Astrocyte (in vitro differentiated cells and primary cell): ENCODE measurements around the gene SLC6A13. TPM values are rescaled to one million over a fixed set of nuclear protein-coding genes. Genes with fewer than 3 reads are reported as not detected.
A peak's percentile ranks its signal among the peaks of the same experiment; 100 is the strongest.
"Not testable (repeated sequence)": the region's sequence is repeated elsewhere in the genome, so short reads cannot be mapped to it uniquely, and the experiment has no call there.

Source experiments
- DNase-seq: peaks from one replicate; pipeline ENCODE4 v3.0.0-alpha.2; 2010; ENCODE audit warnings: low read depth
- FAIRE-seq: peaks from 2 replicates; lab custom pipeline; 2011; peaks lifted over from hg19 to GRCh38; lab: Jason Lieb, UNC
- H2AFZ ChIP-seq: 2 replicates; pipeline ENCODE4 v1.6.0; 2012; ENCODE audit warnings: low read depth, low read length, inconsistent platforms
- H3K27ac ChIP-seq: 2 replicates; pipeline ENCODE4 v1.5.1; 2011; ENCODE audit warnings: low read depth, low read length, inconsistent platforms
- H3K27me3 ChIP-seq: 2 replicates; pipeline ENCODE4 v1.6.0; 2011; ENCODE audit warnings: low read length, inconsistent platforms; ENCODE audit not compliant: insufficient read depth
- H3K36me3 ChIP-seq: 2 replicates; pipeline ENCODE4 v1.5.1; 2011; ENCODE audit warnings: low read length, inconsistent platforms; ENCODE audit not compliant: insufficient read depth
- H3K4me1 ChIP-seq: 2 replicates; pipeline ENCODE4 v1.5.1; 2011; ENCODE audit warnings: low read length, inconsistent platforms; ENCODE audit not compliant: insufficient read depth
- H3K4me2 ChIP-seq: 2 replicates; pipeline ENCODE4 v1.6.0; 2012; ENCODE audit warnings: low read length, inconsistent platforms
- H3K4me3 ChIP-seq: 2 replicates; pipeline ENCODE4 v1.5.1; 2011; ENCODE audit warnings: low read depth, mild to moderate bottlenecking, low read length, inconsistent platforms; ENCODE audit not compliant: insufficient read depth
- H3K79me2 ChIP-seq: 2 replicates; pipeline ENCODE4 v1.6.0; 2012; ENCODE audit warnings: mild to moderate bottlenecking, low read length, inconsistent platforms; ENCODE audit not compliant: insufficient read depth
- H3K9ac ChIP-seq: 2 replicates; pipeline ENCODE4 v1.6.0; 2012; ENCODE audit warnings: mild to moderate bottlenecking, low read length, inconsistent platforms
- H3K9me3 ChIP-seq: 2 replicates; pipeline ENCODE4 v1.5.1; 2012; ENCODE audit warnings: low read depth, mild to moderate bottlenecking, low read length, inconsistent platforms; ENCODE audit not compliant: insufficient read depth
- H4K20me1 ChIP-seq: 2 replicates; pipeline ENCODE4 v1.6.0; 2012; ENCODE audit warnings: low read length, inconsistent platforms; ENCODE audit not compliant: insufficient read depth
- H3K27ac Mint-ChIP-seq: one replicate; pipeline ENCODE4 v1.8.0; 2021; ENCODE audit warnings: mild to moderate bottlenecking, mixed read lengths; ENCODE audit not compliant: unreplicated experiment
- H3K27me3 Mint-ChIP-seq: one replicate; pipeline ENCODE4 v1.8.0; 2021; ENCODE audit warnings: low read depth, mixed read lengths; ENCODE audit not compliant: unreplicated experiment
- H3K36me3 Mint-ChIP-seq: one replicate; pipeline ENCODE4 v1.8.0; 2021; ENCODE audit warnings: low read depth, mixed read lengths; ENCODE audit not compliant: unreplicated experiment
- H3K4me1 Mint-ChIP-seq: one replicate; pipeline ENCODE4 v1.8.0; 2021; ENCODE audit warnings: low read depth, mixed read lengths; ENCODE audit not compliant: unreplicated experiment
- H3K4me3 Mint-ChIP-seq: one replicate; pipeline ENCODE4 v1.8.0; 2021; ENCODE audit warnings: mild to moderate bottlenecking, moderate library complexity, mixed read lengths; ENCODE audit not compliant: unreplicated experiment
- H3K9me3 Mint-ChIP-seq: one replicate; pipeline ENCODE4 v1.8.0; 2021; ENCODE audit warnings: mild to moderate bottlenecking, mixed read lengths; ENCODE audit not compliant: unreplicated experiment
- EZH2 ChIP-seq: IDR thresholded peaks from 2 replicates; pipeline ENCODE4 v1.6.1; 2012; ENCODE audit warnings: mild to moderate bottlenecking, low read length, inconsistent platforms; ENCODE audit not compliant: insufficient read depth
- total RNA-seq: library from RNA; stranded (reverse); gene quantifications from 2 replicates; pipeline ENCODE4 v1.2.1, GENCODE V29; 2021
- TF ChIP-seq, protein P1 (sequence below): IDR thresholded peaks from 2 replicates; pipeline ENCODE4 v1.5.1; 2011; ENCODE audit warnings: low read depth, mild to moderate bottlenecking, inconsistent platforms, low read length, moderate library complexity; ENCODE audit not compliant: insufficient read depth

The SLC6A13 gene
- total RNA-seq, 1 donor from 2014 or later, result 2.6 TPM

DNA sequence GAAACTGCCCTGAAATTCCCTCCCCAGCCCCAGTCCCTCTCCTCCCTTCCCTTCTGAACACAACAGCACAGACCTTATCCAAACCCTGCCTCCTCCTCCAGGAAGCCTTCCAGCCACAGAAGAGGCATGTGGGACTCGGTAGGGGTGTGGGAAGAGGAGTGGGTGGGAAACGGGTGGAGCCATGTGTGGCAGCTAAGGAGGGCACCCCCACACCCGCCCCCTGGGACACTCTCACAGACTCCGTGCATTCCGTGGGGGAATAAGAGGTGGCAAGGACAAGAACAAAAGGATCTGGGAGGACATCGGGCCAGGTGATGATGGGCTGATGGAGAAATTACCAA, 73.0 kb downstream of the SLC6A13 start:
- FAIRE-seq (no peak), DNase-seq (no peak)
- H3K27ac ChIP-seq, result no peak overlapping the region
- peak overlapping the region; percentile 96 for H2AFZ ChIP-seq
- no peaks in the 10 kb centered on the region for H4K20me1 ChIP-seq
- H3K27me3 Mint-ChIP-seq, result peaks cover 46% of the 10 kb centered on the region
- no peak overlapping the region for H3K4me3 ChIP-seq
- H3K4me1 Mint-ChIP-seq, result peaks cover 1% of the 10 kb centered on the region
- H3K9ac ChIP-seq, result peak overlapping the region; percentile 38
- H3K36me3 ChIP-seq, result no peaks in the 10 kb centered on the region
- H3K4me2 ChIP-seq, result peak overlapping the region; percentile 95
- TF ChIP-seq EZH2, result no peak
- TF ChIP-seq, protein P1, sequence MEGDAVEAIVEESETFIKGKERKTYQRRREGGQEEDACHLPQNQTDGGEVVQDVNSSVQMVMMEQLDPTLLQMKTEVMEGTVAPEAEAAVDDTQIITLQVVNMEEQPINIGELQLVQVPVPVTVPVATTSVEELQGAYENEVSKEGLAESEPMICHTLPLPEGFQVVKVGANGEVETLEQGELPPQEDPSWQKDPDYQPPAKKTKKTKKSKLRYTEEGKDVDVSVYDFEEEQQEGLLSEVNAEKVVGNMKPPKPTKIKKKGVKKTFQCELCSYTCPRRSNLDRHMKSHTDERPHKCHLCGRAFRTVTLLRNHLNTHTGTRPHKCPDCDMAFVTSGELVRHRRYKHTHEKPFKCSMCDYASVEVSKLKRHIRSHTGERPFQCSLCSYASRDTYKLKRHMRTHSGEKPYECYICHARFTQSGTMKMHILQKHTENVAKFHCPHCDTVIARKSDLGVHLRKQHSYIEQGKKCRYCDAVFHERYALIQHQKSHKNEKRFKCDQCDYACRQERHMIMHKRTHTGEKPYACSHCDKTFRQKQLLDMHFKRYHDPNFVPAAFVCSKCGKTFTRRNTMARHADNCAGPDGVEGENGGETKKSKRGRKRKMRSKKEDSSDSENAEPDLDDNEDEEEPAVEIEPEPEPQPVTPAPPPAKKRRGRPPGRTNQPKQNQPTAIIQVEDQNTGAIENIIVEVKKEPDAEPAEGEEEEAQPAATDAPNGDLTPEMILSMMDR, result no peak
- no peak overlapping the region for H3K27ac Mint-ChIP-seq
- H3K9me3 ChIP-seq, result no peaks in the 10 kb centered on the region
- H3K27me3 ChIP-seq, result peaks cover 10% of the 10 kb centered on the region
- peaks cover 11% of the 10 kb centered on the region for H3K36me3 Mint-ChIP-seq
- peak overlapping the region; percentile 34 for H3K4me3 Mint-ChIP-seq
- peaks cover 3% of the 10 kb centered on the region for H3K4me1 ChIP-seq
- no peaks in the 10 kb centered on the region for H3K79me2 ChIP-seq
- peaks cover 3% of the 10 kb centered on the region for H3K9me3 Mint-ChIP-seq

DNA sequence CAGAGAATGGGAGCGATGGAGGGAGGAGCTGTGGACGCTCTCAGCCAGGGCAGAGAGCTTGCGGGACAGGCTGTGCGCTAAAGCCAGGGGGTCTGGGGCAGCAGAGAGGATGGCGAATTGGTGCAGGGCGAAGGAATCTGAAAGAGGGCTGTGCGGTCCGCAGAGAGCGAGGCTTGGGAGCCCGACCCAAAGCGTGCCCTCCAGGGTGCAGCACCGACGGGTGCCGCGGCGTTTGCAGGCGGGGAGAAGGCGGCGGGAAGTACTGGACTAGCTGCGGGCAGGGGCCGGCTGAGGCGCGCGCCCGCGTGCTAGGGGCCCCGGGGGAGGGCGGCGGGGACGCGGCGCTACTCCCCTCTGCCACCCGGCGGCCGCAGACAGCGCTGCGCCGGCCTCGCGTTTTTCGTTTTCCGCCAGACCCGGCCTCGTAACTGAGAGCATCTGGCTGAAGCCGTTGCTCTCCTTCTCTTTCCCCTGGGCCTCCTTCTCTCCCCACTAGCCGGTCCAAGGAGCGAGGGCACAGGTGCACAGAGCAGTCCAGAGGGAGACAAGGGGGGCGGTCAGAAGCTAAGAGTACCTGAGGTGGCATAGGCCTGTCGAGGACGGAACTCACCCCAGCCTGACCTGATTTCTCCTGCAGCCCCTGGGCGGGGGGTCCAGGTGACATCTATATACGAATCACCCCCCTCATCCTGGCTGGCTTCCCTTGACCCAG, 73.6 kb downstream of the SLC6A13 start:
- peak overlapping the region; percentile 39 for H3K4me3 ChIP-seq

DNA sequence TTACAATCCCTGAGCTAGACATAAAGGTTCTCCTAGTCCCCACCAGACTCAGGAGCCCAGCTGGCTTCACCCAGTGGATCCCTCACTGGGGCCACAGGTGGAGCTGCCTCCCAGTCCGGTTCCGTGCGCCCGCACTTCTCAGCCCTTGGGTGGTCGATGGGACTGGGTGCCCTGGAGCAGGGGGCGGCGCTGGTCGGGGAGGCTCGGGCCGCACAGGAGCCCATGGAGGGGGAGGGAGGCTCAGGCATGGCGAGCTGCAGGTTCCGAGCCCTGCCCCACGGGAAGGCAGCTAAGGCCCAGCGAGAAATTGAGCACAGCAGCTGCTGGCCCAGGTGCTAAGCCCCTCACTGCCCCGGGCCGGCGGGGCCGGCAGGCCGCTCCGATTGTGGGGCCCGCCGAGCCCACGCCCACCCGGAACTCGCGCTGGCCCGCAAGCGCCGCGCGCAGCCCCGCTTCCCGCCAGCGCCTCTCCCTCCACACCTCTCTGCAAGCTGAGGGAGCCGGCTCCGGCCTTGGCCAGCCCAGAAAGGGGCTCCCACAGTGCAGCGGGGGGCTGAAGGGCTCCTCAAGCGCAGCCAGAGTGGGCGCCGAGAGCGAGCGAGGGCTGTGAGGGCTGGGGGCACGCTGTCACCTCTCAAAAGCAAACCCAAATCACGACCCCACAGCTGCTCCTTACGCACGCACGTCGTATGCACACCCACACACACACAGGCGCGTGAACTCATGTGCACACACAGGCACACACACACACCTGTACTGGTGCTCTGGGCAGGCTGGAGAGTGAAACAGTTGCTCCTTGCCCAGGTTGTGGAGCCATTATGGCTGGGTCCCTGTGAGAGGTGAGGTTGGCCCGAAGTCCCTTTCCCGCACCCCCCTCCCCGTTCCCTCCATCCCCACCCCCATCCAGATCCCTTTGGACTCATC, 74.4 kb downstream of the SLC6A13 start:
- H3K9me3 Mint-ChIP-seq, H3K4me1 ChIP-seq, FAIRE-seq, H3K9me3 ChIP-seq, H3K4me1 Mint-ChIP-seq, H3K27me3 ChIP-seq, H3K36me3 ChIP-seq, H3K79me2 ChIP-seq, H4K20me1 ChIP-seq, H3K27ac Mint-ChIP-seq, DNase-seq, H3K4me3 ChIP-seq, H3K27ac ChIP-seq: not testable (repeated sequence)
- Mint-ChIP-seq H3K4me3 (peak overlapping the region; percentile 74), H3K36me3 (peaks cover 11% of the 10 kb centered on the region), H3K27me3 (peaks cover 34% of the 10 kb centered on the region)
- Histone ChIP-seq H3K9ac (peak overlapping the region; percentile 31), H3K4me2 (peak overlapping the region; percentile 95), H2AFZ (peak overlapping the region; percentile 96)

More for the DNA sequence above, 73.6 kb downstream of the SLC6A13 start:
- Histone ChIP-seq H3K4me2 (peak overlapping the region; percentile 95), H3K27me3 (peaks cover 8% of the 10 kb centered on the region), H3K4me1 (peaks cover 3% of the 10 kb centered on the region), H3K9me3 (no peaks in the 10 kb centered on the region), H3K9ac (peak overlapping the region; percentile 38), H3K27ac (no peak overlapping the region), H2AFZ (peak overlapping the region; percentile 96), H4K20me1 (no peaks in the 10 kb centered on the region), H3K36me3 (no peaks in the 10 kb centered on the region), H3K79me2 (no peaks in the 10 kb centered on the region)
- H3K27me3 Mint-ChIP-seq, result peaks cover 42% of the 10 kb centered on the region
- H3K9me3 Mint-ChIP-seq, result peaks cover 3% of the 10 kb centered on the region
- TF ChIP-seq, protein P1, result peak; percentile 25
- TF ChIP-seq EZH2, result no peak
- DNase-seq (peak; percentile 13), FAIRE-seq (no peak)
- no peak overlapping the region for H3K27ac Mint-ChIP-seq
- H3K36me3 Mint-ChIP-seq, result peaks cover 11% of the 10 kb centered on the region
- H3K4me3 Mint-ChIP-seq, result peak overlapping the region; percentile 74
- H3K4me1 Mint-ChIP-seq, result peaks cover 1% of the 10 kb centered on the region
